HCT116 (cell line): ENCODE results near the gene CNNM4. TPM values are rescaled to one million over a fixed set of nuclear protein-coding genes. Genes with fewer than 3 reads are reported as not detected.

ENCODE experiments used
- ATAC-seq: fragments of 200-7000 bp; cut with Tn5 transposase; 2 replicates; pipeline ENCODE4 v1.9.1; 2020; ENCODE audit warnings: mild to moderate bottlenecking, moderate library complexity
- BruUV-seq: library from RNA; stranded (reverse); fragments of 400-500 nt; replicated peaks from 2 replicates; lab custom pipeline; 2021; lab: Mats Ljungman, UMichigan
- CTCF ChIA-PET: fragments of 300-600 bp; sonication (Branson Sonifier 250); formaldehyde crosslinking; loops from one replicate; lab custom pipeline; 2021; ENCODE audit warnings: antibody characterized with exemption; lab: Charles Lee
- POLR2A ChIA-PET: fragments of 300-600, 350-600 bp; sonication (Branson Sonifier 250); formaldehyde crosslinking; loops from one replicate; lab custom pipeline; 2021; ENCODE audit warnings: antibody characterized with exemption; lab: Charles Lee
- RAD21 ChIA-PET, 2 experiments: fragments of 300-600 bp; sonication (Branson Sonifier 250); formaldehyde crosslinking; loops; one replicate each; lab custom pipeline; 2023; ENCODE audit warnings: low total read pairs in 2 of 2; ENCODE audit not compliant: uncharacterized antibody in 2 of 2, unreplicated experiment in 2 of 2, low non-redundant PET in 1 of 2; lab: Charles Lee
- DNase-seq: peaks from one replicate; pipeline ENCODE4 v3.0.0-alpha.2; 2010; ENCODE audit warnings: low read depth, low spot score
- H2AFZ ChIP-seq: fragments of 200-600 bp; shearing (Covaris generic), sonication (generic); 2 replicates; pipeline ENCODE4 v1.6.1; 2017; ENCODE audit warnings: low read depth, mixed run types, mixed read lengths, antibody characterized with exemption, low read length; ENCODE audit not compliant: poor library complexity, severe bottlenecking
- H3K27ac ChIP-seq: 2 replicates; pipeline ENCODE4 v1.5.1; 2012; ENCODE audit warnings: low read depth, low read length
- H3K27me3 ChIP-seq: fragments of 200-600 bp; sonication (generic); 2 replicates; pipeline ENCODE4 v1.6.1; 2016; ENCODE audit warnings: mixed run types, low read length, mixed read lengths; ENCODE audit not compliant: insufficient read depth
- H3K36me3 ChIP-seq, 2 experiments: fragments of 200-500 bp in 1 of 2; fragments of 200-600 bp in 1 of 2; sonication (Bioruptor generic) in 1 of 2; sonication (generic) in 1 of 2; 2 replicates each; pipeline versions ENCODE4 v1.5.1 to v1.6.1; 2014 to 2016; ENCODE audit warnings: low read length in 2 of 2, inconsistent platforms in 1 of 2, mixed read lengths in 1 of 2, mixed run types in 1 of 2; ENCODE audit not compliant: insufficient read depth in 2 of 2, control insufficient read depth in 1 of 2
- H3K4me1 ChIP-seq, 2 experiments: fragments of 200-600 bp in 1 of 2; sonication (generic) in 1 of 2; 2 replicates each; pipeline versions ENCODE4 v1.5.1 to v1.6.1; 2012 to 2017; ENCODE audit warnings: low read length in 2 of 2, inconsistent platforms in 1 of 2, mild to moderate bottlenecking in 1 of 2, mixed read lengths in 1 of 2, mixed run types in 1 of 2, moderate library complexity in 1 of 2; ENCODE audit not compliant: insufficient read depth in 2 of 2, control insufficient read depth in 1 of 2
- H3K4me2 ChIP-seq: fragments of 200-600 bp; sonication (generic); 2 replicates; pipeline ENCODE4 v1.6.1; 2017; ENCODE audit warnings: mixed run types, low read length, mixed read lengths
- H3K4me3 ChIP-seq, 2 experiments: fragments of 200-600 bp in 1 of 2; sonication (generic) in 1 of 2; replicated peaks in 1 of 2; 2 replicates each; pipeline ENCODE4 v1.5.1; 2011 to 2016; ENCODE audit warnings: low read length in 2 of 2, control low read depth in 1 of 2, low read depth in 1 of 2, mild to moderate bottlenecking in 1 of 2, mixed read lengths in 1 of 2, mixed run types in 1 of 2
- H3K79me2 ChIP-seq: fragments of 200-600 bp; sonication (generic); 2 replicates; pipeline ENCODE4 v1.6.1; 2017; ENCODE audit warnings: mild to moderate bottlenecking, mixed run types, low read length, moderate library complexity, mixed read lengths; ENCODE audit not compliant: insufficient read depth
- H3K9ac ChIP-seq: fragments of 200-600 bp; sonication (generic); 2 replicates; pipeline ENCODE4 v1.6.1; 2016; ENCODE audit warnings: low read length, mixed read lengths
- H3K9me2 ChIP-seq: fragments of 200-600 bp; sonication (generic), shearing (Covaris generic); 2 replicates; pipeline ENCODE4 v1.6.1; 2017; ENCODE audit warnings: mixed run types, mild to moderate bottlenecking, moderate library complexity; ENCODE audit not compliant: insufficient read depth
- H3K9me3 ChIP-seq, 2 experiments: fragments of 200-500 bp in 1 of 2; fragments of 200-600 bp in 1 of 2; sonication (Bioruptor generic) in 1 of 2; sonication (generic) in 1 of 2; 2 replicates each; pipeline ENCODE4 v1.6.1; 2014 to 2017; ENCODE audit warnings: low read length in 2 of 2, mixed read lengths in 2 of 2, inconsistent platforms in 1 of 2, low read depth in 1 of 2, mild to moderate bottlenecking in 1 of 2, mixed run types in 1 of 2, moderate library complexity in 1 of 2; ENCODE audit not compliant: control insufficient read depth in 1 of 2, insufficient read depth in 1 of 2
- H4K20me1 ChIP-seq: fragments of 200-600 bp; sonication (generic), shearing (Covaris generic); 2 replicates; pipeline ENCODE4 v1.6.1; 2017; ENCODE audit warnings: mixed run types, mild to moderate bottlenecking, moderate library complexity; ENCODE audit not compliant: insufficient read depth
- CBX3 ChIP-seq: IDR thresholded peaks from 2 replicates; pipeline ENCODE4 v1.6.1; 2012; ENCODE audit warnings: low read depth
- CEBPB ChIP-seq: IDR thresholded peaks from 2 replicates; pipeline ENCODE4 v1.6.1; 2012; ENCODE audit warnings: low read depth
- FOSL1 ChIP-seq: IDR thresholded peaks from 2 replicates; pipeline ENCODE4 v1.6.1; 2012; ENCODE audit warnings: low read depth
- JUND ChIP-seq: IDR thresholded peaks from 2 replicates; pipeline ENCODE4 v1.6.1; 2012
- POLR2A ChIP-seq: IDR thresholded peaks from 2 replicates; pipeline ENCODE4 v1.7.0; 2011; ENCODE audit warnings: borderline replicate concordance; ENCODE audit not compliant: insufficient read depth, insufficient read length; ENCODE audit errors: extremely low read depth
- POLR2AphosphoS5 ChIP-seq: IDR thresholded peaks from 2 replicates; pipeline ENCODE4 v1.6.1; 2011; ENCODE audit warnings: mild to moderate bottlenecking, low read depth, low read length, moderate library complexity
- RAD21 ChIP-seq: IDR thresholded peaks from 2 replicates; pipeline ENCODE4 v1.6.1; 2012; ENCODE audit warnings: low read depth, mild to moderate bottlenecking
- SIN3A ChIP-seq: IDR thresholded peaks from 2 replicates; pipeline ENCODE4 v1.6.1; 2012; ENCODE audit warnings: low read depth
- SP1 ChIP-seq: IDR thresholded peaks from 2 replicates; pipeline ENCODE4 v1.6.1; 2012; ENCODE audit warnings: low read depth
- SRF ChIP-seq: IDR thresholded peaks from 2 replicates; pipeline ENCODE4 v1.6.1; 2012; ENCODE audit warnings: low read depth
- TCF7L2 ChIP-seq: IDR thresholded peaks from 2 replicates; pipeline ENCODE4 v1.7.0; 2011; ENCODE audit warnings: borderline replicate concordance, inconsistent platforms; ENCODE audit not compliant: insufficient read depth, insufficient read length; ENCODE audit errors: extremely low read depth
- ZFX ChIP-seq: fragments of 450-650 bp; IDR thresholded peaks from 2 replicates; pipeline ENCODE4 v1.6.1; 2017
- intact Hi-C: fragments of 100-400 bp; cut with micrococcal nuclease; formaldehyde crosslinking; loops from 2 replicates; pipeline ENCODE4 v1.10.0; 2022
- total RNA-seq: library from RNA; stranded (reverse); gene quantifications from one replicate; pipeline ENCODE4 v1.2.1, GENCODE V29; 2021; ENCODE audit not compliant: unreplicated experiment
- TF ChIP-seq, protein P1 (sequence below), 3 experiments: fragments of 200-600 bp in 1 of 3; sonication (generic) in 1 of 3; IDR thresholded peaks in 2 of 3; conservative IDR thresholded peaks in 1 of 3; 2 replicates each; pipeline ENCODE4 v1.5.1; 2012 to 2017; ENCODE audit warnings: low read depth in 2 of 3, low read length in 2 of 3, antibody characterized with exemption in 1 of 3, borderline replicate concordance in 1 of 3, control low read depth in 1 of 3, mild to moderate bottlenecking in 1 of 3, mixed read lengths in 1 of 3, mixed run types in 1 of 3, moderate library complexity in 1 of 3; ENCODE audit not compliant: insufficient read depth in 1 of 3
- TF ChIP-seq, protein P2 (sequence below): IDR thresholded peaks from 2 replicates; pipeline ENCODE4 v1.6.1; 2012; ENCODE audit warnings: low read depth
- TF ChIP-seq, protein P3 (sequence below): IDR thresholded peaks from 2 replicates; pipeline ENCODE4 v1.6.1; 2012
- TF ChIP-seq, protein P4 (sequence below): IDR thresholded peaks from 2 replicates; pipeline ENCODE4 v1.6.1; 2012

The CNNM4 gene
- total RNA-seq, 1 experiment from 2014 or later, result 7.9 TPM

DNA sequence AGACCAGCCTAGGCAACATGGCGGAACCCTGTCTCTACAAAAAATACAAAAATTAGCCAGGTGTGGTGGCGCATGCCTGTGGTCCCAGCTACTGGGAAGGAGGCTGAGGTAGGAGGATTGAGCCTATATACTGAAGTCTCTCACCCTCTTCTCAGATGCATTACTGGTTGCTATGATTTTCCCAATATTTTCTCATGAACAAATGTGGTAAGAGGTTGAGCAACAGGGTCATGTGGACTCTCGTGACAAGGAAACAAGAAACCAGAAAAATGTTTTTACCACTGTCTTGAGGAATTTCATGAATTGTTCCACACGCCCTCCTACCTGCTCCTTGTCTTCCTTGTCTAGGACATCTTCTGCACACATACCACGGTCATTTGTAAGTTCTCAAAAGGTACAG lies 33.3 kb upstream of the CNNM4 start (continued):
- TF ChIP-seq FOSL1, result no peak

DNA sequence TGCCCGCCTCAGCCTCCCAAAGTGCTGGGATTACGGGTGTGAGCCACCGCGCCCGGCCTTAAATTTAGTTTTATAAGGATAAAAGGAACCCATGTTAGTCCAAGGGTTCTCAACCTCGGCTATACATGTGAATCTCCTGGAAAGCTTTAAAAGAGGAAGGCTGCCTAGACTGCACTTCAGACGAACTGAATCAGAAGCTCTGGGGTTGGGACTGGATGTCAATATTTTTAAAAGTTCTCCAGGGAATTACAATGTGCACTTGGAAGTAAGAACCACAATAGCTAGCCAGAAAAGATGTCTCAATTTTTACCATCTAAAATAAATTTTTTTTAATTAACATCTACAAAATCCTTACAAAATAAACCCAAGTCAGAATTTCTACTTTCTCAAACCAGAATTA lies 31.0 kb upstream of the CNNM4 start:
- no peak for ATAC-seq
- Histone ChIP-seq H2AFZ (no peak overlapping the region), H3K27ac (no peak overlapping the region), H3K9me3 (no peaks in the 10 kb centered on the region), H3K9me2 (no peaks in the 10 kb centered on the region), H3K36me3 (peaks cover 13 to 34% of the 10 kb centered on the region in 2 experiments; a peak in 3 of 4 replicates), H3K4me3 (no peak overlapping the region), H3K79me2 (no peaks in the 10 kb centered on the region), H3K4me2 (no peak overlapping the region), H3K9ac (no peak overlapping the region), H3K4me1 (no peaks in the 10 kb centered on the region), H4K20me1 (0 out of 2 replicates have a peak, but pooled peaks cover 2% of the 10 kb centered on the region), H3K27me3 (no peaks in the 10 kb centered on the region)
- DNase-seq, result no peak
- CTCF ChIA-PET, result no interaction called here
- TF ChIP-seq JUND (no peak), ZFX (no peak), CEBPB (no peak), CBX3 (no peak), SP1 (no peak), POLR2A (no peak), FOSL1 (no peak), SRF (no peak), SIN3A (no peak), TCF7L2 (no peak), RAD21 (no peak), POLR2AphosphoS5 (no peak)
- TF ChIP-seq, protein P1, sequence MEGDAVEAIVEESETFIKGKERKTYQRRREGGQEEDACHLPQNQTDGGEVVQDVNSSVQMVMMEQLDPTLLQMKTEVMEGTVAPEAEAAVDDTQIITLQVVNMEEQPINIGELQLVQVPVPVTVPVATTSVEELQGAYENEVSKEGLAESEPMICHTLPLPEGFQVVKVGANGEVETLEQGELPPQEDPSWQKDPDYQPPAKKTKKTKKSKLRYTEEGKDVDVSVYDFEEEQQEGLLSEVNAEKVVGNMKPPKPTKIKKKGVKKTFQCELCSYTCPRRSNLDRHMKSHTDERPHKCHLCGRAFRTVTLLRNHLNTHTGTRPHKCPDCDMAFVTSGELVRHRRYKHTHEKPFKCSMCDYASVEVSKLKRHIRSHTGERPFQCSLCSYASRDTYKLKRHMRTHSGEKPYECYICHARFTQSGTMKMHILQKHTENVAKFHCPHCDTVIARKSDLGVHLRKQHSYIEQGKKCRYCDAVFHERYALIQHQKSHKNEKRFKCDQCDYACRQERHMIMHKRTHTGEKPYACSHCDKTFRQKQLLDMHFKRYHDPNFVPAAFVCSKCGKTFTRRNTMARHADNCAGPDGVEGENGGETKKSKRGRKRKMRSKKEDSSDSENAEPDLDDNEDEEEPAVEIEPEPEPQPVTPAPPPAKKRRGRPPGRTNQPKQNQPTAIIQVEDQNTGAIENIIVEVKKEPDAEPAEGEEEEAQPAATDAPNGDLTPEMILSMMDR (IDR thresholded peaks at IDR 0.05 in 2 of 3, conservative IDR thresholded peaks at IDR 0.05 in 1 of 3; ENCODE audit: borderline replicate concordance in 1 of 3, insufficient read depth in 1 of 3, low read depth in 2 of 3, low read length in 2 of 3), result no peak
- TF ChIP-seq, protein P2, sequence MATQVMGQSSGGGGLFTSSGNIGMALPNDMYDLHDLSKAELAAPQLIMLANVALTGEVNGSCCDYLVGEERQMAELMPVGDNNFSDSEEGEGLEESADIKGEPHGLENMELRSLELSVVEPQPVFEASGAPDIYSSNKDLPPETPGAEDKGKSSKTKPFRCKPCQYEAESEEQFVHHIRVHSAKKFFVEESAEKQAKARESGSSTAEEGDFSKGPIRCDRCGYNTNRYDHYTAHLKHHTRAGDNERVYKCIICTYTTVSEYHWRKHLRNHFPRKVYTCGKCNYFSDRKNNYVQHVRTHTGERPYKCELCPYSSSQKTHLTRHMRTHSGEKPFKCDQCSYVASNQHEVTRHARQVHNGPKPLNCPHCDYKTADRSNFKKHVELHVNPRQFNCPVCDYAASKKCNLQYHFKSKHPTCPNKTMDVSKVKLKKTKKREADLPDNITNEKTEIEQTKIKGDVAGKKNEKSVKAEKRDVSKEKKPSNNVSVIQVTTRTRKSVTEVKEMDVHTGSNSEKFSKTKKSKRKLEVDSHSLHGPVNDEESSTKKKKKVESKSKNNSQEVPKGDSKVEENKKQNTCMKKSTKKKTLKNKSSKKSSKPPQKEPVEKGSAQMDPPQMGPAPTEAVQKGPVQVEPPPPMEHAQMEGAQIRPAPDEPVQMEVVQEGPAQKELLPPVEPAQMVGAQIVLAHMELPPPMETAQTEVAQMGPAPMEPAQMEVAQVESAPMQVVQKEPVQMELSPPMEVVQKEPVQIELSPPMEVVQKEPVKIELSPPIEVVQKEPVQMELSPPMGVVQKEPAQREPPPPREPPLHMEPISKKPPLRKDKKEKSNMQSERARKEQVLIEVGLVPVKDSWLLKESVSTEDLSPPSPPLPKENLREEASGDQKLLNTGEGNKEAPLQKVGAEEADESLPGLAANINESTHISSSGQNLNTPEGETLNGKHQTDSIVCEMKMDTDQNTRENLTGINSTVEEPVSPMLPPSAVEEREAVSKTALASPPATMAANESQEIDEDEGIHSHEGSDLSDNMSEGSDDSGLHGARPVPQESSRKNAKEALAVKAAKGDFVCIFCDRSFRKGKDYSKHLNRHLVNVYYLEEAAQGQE, result no peak
- TF ChIP-seq, protein P3, sequence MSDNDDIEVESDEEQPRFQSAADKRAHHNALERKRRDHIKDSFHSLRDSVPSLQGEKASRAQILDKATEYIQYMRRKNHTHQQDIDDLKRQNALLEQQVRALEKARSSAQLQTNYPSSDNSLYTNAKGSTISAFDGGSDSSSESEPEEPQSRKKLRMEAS, result no peak
- TF ChIP-seq, protein P4, sequence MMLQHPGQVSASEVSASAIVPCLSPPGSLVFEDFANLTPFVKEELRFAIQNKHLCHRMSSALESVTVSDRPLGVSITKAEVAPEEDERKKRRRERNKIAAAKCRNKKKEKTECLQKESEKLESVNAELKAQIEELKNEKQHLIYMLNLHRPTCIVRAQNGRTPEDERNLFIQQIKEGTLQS, result no peak
- no TSS peak for BruUV-seq
- intact Hi-C loops, result no loop called here
- POLR2A ChIA-PET, result no interaction called here
- RAD21 ChIA-PET, result no interaction called here
